Mammary epithelial cell (primary cell): ENCODE measurements around the gene CENPB.

Experiments used
- CTCF ChIP-seq, 2 donors: IDR thresholded peaks in 1 of 2; conservative IDR thresholded peaks in 1 of 2; 2 replicates each; pipeline ENCODE4 v1.5.1; 2011 to 2012; ENCODE audit warnings: inconsistent platforms in 2 of 2, low read length in 2 of 2, mild to moderate bottlenecking in 2 of 2, control low read depth in 1 of 2, low read depth in 1 of 2; ENCODE audit not compliant: insufficient read depth in 1 of 2; ENCODE audit errors: extremely low read depth in 1 of 2
- EZH2 ChIP-seq: IDR thresholded peaks from 2 replicates; pipeline ENCODE4 v1.6.1; 2012; ENCODE audit warnings: low read length, inconsistent platforms, borderline replicate concordance

GRCh38 chr20:3783511-3784195 lies 2.9 kb downstream of the CENPB start:
- TF ChIP-seq CTCF (conservative IDR thresholded peaks at IDR 0.05 in 1 of 2, IDR thresholded peaks at IDR 0.05 in 1 of 2; ENCODE audit: extremely low read depth in 1 of 2, insufficient read depth in 1 of 2, low read depth in 1 of 2, low read length in 2 of 2), result no peak
- TF ChIP-seq EZH2, result no peak
